ENCODE data around the gene B3GNT3. TPM values are rescaled to one million over a fixed set of nuclear protein-coding genes. Genes with fewer than 3 reads are reported as not detected.

Gene B3GNT3
- total and polyA plus RNA-seq, 2 of the 13 experiments (the other 11 are each of a cell fraction or from before 2014, with no cell fraction given): 0.86 to 4.0 TPM

- TF ChIP-seq KDM6A (CRISPR knock-in tag; IDR thresholded peaks at IDR 0.05; ENCODE audit: low read depth): peak; percentile 46; the same call in 1 of the 2 replicates
- no peak for TF ChIP-seq GABPA (IDR thresholded peaks at IDR 0.05; ENCODE audit: low read depth, low read length)
- TF ChIP-seq GABPA (CRISPR knock-in tag; IDR thresholded peaks at IDR 0.05; ENCODE audit: low read depth): peak; percentile 35; the same call in 1 of the 2 replicates
- peak; percentile 51 for TF ChIP-seq ZMYM3 (CRISPR knock-in tag; IDR thresholded peaks at IDR 0.05)
- no peak for TF ChIP-seq ZSCAN30 (CRISPR knock-in tag; IDR thresholded peaks at IDR 0.05)
- no peak for TF ChIP-seq ZNF788 (CRISPR knock-in tag; IDR thresholded peaks at IDR 0.05; ENCODE audit: borderline replicate concordance)
- TF ChIP-seq TMF1 (CRISPR knock-in tag; IDR thresholded peaks at IDR 0.05; ENCODE audit: low read depth): no peak
- peak; percentile 30; the same call in 1 of the 2 replicates for TF ChIP-seq RARA (CRISPR knock-in tag; IDR thresholded peaks at IDR 0.05)
- 0 out of 2 replicates have a peak, but pooled peaks have one; percentile 20 for TF ChIP-seq TCF7 (IDR thresholded peaks at IDR 0.05; ENCODE audit: low read depth)
- TF ChIP-seq ZBTB20 (CRISPR knock-in tag; IDR thresholded peaks at IDR 0.05; ENCODE audit: borderline replicate concordance, low read depth): peak; percentile 57; the same call in 1 of the 2 replicates
- TF ChIP-seq, protein P1, sequence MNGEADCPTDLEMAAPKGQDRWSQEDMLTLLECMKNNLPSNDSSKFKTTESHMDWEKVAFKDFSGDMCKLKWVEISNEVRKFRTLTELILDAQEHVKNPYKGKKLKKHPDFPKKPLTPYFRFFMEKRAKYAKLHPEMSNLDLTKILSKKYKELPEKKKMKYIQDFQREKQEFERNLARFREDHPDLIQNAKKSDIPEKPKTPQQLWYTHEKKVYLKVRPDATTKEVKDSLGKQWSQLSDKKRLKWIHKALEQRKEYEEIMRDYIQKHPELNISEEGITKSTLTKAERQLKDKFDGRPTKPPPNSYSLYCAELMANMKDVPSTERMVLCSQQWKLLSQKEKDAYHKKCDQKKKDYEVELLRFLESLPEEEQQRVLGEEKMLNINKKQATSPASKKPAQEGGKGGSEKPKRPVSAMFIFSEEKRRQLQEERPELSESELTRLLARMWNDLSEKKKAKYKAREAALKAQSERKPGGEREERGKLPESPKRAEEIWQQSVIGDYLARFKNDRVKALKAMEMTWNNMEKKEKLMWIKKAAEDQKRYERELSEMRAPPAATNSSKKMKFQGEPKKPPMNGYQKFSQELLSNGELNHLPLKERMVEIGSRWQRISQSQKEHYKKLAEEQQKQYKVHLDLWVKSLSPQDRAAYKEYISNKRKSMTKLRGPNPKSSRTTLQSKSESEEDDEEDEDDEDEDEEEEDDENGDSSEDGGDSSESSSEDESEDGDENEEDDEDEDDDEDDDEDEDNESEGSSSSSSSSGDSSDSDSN (CRISPR knock-in tag; IDR thresholded peaks at IDR 0.05): peak; percentile 40
- TF ChIP-seq ARNTL (CRISPR knock-in tag; IDR thresholded peaks at IDR 0.05): 0 out of 2 replicates have a peak, but pooled peaks have one; percentile 46
- no peak for TF ChIP-seq ATAD3A (CRISPR knock-in tag; IDR thresholded peaks at IDR 0.05)
- no peak for TF ChIP-seq CENPT (CRISPR knock-in tag; IDR thresholded peaks at IDR 0.05; ENCODE audit: low read depth)
- TF ChIP-seq HHEX (CRISPR knock-in tag; IDR thresholded peaks at IDR 0.05): no peak
- TF ChIP-seq, protein P2, sequence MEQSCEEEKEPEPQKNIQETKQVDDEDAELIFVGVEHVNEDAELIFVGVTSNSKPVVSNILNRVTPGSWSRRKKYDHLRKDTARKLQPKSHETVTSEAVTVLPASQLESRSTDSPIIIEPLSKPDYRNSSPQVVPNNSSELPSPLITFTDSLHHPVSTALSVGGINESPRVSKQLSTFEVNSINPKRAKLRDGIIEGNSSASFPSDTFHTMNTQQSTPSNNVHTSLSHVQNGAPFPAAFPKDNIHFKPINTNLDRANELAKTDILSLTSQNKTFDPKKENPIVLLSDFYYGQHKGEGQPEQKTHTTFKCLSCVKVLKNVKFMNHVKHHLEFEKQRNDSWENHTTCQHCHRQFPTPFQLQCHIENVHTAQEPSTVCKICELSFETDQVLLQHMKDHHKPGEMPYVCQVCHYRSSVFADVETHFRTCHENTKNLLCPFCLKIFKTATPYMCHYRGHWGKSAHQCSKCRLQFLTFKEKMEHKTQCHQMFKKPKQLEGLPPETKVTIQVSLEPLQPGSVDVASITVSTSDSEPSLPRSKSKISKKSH (CRISPR knock-in tag; IDR thresholded peaks at IDR 0.05; ENCODE audit: borderline replicate concordance): no peak
- TF ChIP-seq, protein P3, sequence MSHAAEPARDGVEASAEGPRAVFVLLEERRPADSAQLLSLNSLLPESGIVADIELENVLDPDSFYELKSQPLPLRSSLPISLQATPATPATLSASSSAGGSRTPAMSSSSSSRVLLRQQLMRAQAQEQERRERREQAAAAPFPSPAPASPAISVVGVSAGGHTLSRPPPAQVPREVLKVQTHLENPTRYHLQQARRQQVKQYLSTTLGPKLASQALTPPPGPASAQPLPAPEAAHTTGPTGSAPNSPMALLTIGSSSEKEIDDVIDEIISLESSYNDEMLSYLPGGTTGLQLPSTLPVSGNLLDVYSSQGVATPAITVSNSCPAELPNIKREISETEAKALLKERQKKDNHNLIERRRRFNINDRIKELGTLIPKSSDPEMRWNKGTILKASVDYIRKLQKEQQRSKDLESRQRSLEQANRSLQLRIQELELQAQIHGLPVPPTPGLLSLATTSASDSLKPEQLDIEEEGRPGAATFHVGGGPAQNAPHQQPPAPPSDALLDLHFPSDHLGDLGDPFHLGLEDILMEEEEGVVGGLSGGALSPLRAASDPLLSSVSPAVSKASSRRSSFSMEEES (CRISPR knock-in tag; IDR thresholded peaks at IDR 0.05): peak; percentile 45; the same call in 1 of the 2 replicates
- 0 out of 2 replicates have a peak, but pooled peaks have one; percentile 18 for TF ChIP-seq GFI1 (CRISPR knock-in tag; IDR thresholded peaks at IDR 0.05; ENCODE audit: borderline replicate concordance)
- TF ChIP-seq DNMT3B (CRISPR knock-in tag; conservative IDR thresholded peaks at IDR 0.05): peak; percentile 80; the same call in 1 of the 2 replicates
- no peak for TF ChIP-seq ATF7 (IDR thresholded peaks at IDR 0.05)
- 0 out of 2 replicates have a peak, but pooled peaks have one; percentile 21 for TF ChIP-seq ATF7 (CRISPR knock-in tag; IDR thresholded peaks at IDR 0.05)
- TF ChIP-seq ZNF660 (CRISPR knock-in tag; IDR thresholded peaks at IDR 0.05; ENCODE audit: borderline replicate concordance, low read depth): no peak
These were observed 2.7 kb downstream of the B3GNT3 start (continued) for GRCh38 chr19:17797424-17798201.

All from HepG2 (cell line).